HCT116 (cell line): ENCODE data around the gene KIAA2012. TPM values are rescaled to one million over a fixed set of nuclear protein-coding genes. Genes with fewer than 3 reads are reported as not detected.

Experiments used
- ATAC-seq: fragments of 200-7000 bp; cut with Tn5 transposase; 2 replicates; pipeline ENCODE4 v1.9.1; 2020; ENCODE audit warnings: mild to moderate bottlenecking, moderate library complexity
- BruUV-seq: library from RNA; stranded (reverse); fragments of 400-500 nt; replicated peaks from 2 replicates; lab custom pipeline; 2021; lab: Mats Ljungman, UMichigan
- CTCF ChIA-PET: fragments of 300-600 bp; sonication (Branson Sonifier 250); formaldehyde crosslinking; loops from one replicate; lab custom pipeline; 2021; ENCODE audit warnings: antibody characterized with exemption; lab: Charles Lee
- POLR2A ChIA-PET: fragments of 300-600, 350-600 bp; sonication (Branson Sonifier 250); formaldehyde crosslinking; loops from one replicate; lab custom pipeline; 2021; ENCODE audit warnings: antibody characterized with exemption; lab: Charles Lee
- RAD21 ChIA-PET, 2 experiments: fragments of 300-600 bp; sonication (Branson Sonifier 250); formaldehyde crosslinking; loops; one replicate each; lab custom pipeline; 2023; ENCODE audit warnings: low total read pairs in 2 of 2; ENCODE audit not compliant: uncharacterized antibody in 2 of 2, unreplicated experiment in 2 of 2, low non-redundant PET in 1 of 2; lab: Charles Lee
- DNase-seq: peaks from one replicate; pipeline ENCODE4 v3.0.0-alpha.2; 2010; ENCODE audit warnings: low read depth, low spot score
- H2AFZ ChIP-seq: fragments of 200-600 bp; shearing (Covaris generic), sonication (generic); 2 replicates; pipeline ENCODE4 v1.6.1; 2017; ENCODE audit warnings: low read depth, mixed run types, mixed read lengths, antibody characterized with exemption, low read length; ENCODE audit not compliant: poor library complexity, severe bottlenecking
- H3K27ac ChIP-seq: 2 replicates; pipeline ENCODE4 v1.5.1; 2012; ENCODE audit warnings: low read depth, low read length
- H3K27me3 ChIP-seq: fragments of 200-600 bp; sonication (generic); 2 replicates; pipeline ENCODE4 v1.6.1; 2016; ENCODE audit warnings: mixed run types, low read length, mixed read lengths; ENCODE audit not compliant: insufficient read depth
- H3K36me3 ChIP-seq, 2 experiments: fragments of 200-500 bp in 1 of 2; fragments of 200-600 bp in 1 of 2; sonication (Bioruptor generic) in 1 of 2; sonication (generic) in 1 of 2; 2 replicates each; pipeline versions ENCODE4 v1.5.1 to v1.6.1; 2014 to 2016; ENCODE audit warnings: low read length in 2 of 2, inconsistent platforms in 1 of 2, mixed read lengths in 1 of 2, mixed run types in 1 of 2; ENCODE audit not compliant: insufficient read depth in 2 of 2, control insufficient read depth in 1 of 2
- H3K4me1 ChIP-seq, 2 experiments: fragments of 200-600 bp in 1 of 2; sonication (generic) in 1 of 2; 2 replicates each; pipeline versions ENCODE4 v1.5.1 to v1.6.1; 2012 to 2017; ENCODE audit warnings: low read length in 2 of 2, inconsistent platforms in 1 of 2, mild to moderate bottlenecking in 1 of 2, mixed read lengths in 1 of 2, mixed run types in 1 of 2, moderate library complexity in 1 of 2; ENCODE audit not compliant: insufficient read depth in 2 of 2, control insufficient read depth in 1 of 2
- H3K4me2 ChIP-seq: fragments of 200-600 bp; sonication (generic); 2 replicates; pipeline ENCODE4 v1.6.1; 2017; ENCODE audit warnings: mixed run types, low read length, mixed read lengths
- H3K4me3 ChIP-seq, 2 experiments: fragments of 200-600 bp in 1 of 2; sonication (generic) in 1 of 2; replicated peaks in 1 of 2; 2 replicates each; pipeline ENCODE4 v1.5.1; 2011 to 2016; ENCODE audit warnings: low read length in 2 of 2, control low read depth in 1 of 2, low read depth in 1 of 2, mild to moderate bottlenecking in 1 of 2, mixed read lengths in 1 of 2, mixed run types in 1 of 2
- H3K79me2 ChIP-seq: fragments of 200-600 bp; sonication (generic); 2 replicates; pipeline ENCODE4 v1.6.1; 2017; ENCODE audit warnings: mild to moderate bottlenecking, mixed run types, low read length, moderate library complexity, mixed read lengths; ENCODE audit not compliant: insufficient read depth
- H3K9ac ChIP-seq: fragments of 200-600 bp; sonication (generic); 2 replicates; pipeline ENCODE4 v1.6.1; 2016; ENCODE audit warnings: low read length, mixed read lengths
- H3K9me2 ChIP-seq: fragments of 200-600 bp; sonication (generic), shearing (Covaris generic); 2 replicates; pipeline ENCODE4 v1.6.1; 2017; ENCODE audit warnings: mixed run types, mild to moderate bottlenecking, moderate library complexity; ENCODE audit not compliant: insufficient read depth
- H3K9me3 ChIP-seq, 2 experiments: fragments of 200-500 bp in 1 of 2; fragments of 200-600 bp in 1 of 2; sonication (Bioruptor generic) in 1 of 2; sonication (generic) in 1 of 2; 2 replicates each; pipeline ENCODE4 v1.6.1; 2014 to 2017; ENCODE audit warnings: low read length in 2 of 2, mixed read lengths in 2 of 2, inconsistent platforms in 1 of 2, low read depth in 1 of 2, mild to moderate bottlenecking in 1 of 2, mixed run types in 1 of 2, moderate library complexity in 1 of 2; ENCODE audit not compliant: control insufficient read depth in 1 of 2, insufficient read depth in 1 of 2
- H4K20me1 ChIP-seq: fragments of 200-600 bp; sonication (generic), shearing (Covaris generic); 2 replicates; pipeline ENCODE4 v1.6.1; 2017; ENCODE audit warnings: mixed run types, mild to moderate bottlenecking, moderate library complexity; ENCODE audit not compliant: insufficient read depth
- CBX3 ChIP-seq: IDR thresholded peaks from 2 replicates; pipeline ENCODE4 v1.6.1; 2012; ENCODE audit warnings: low read depth
- CEBPB ChIP-seq: IDR thresholded peaks from 2 replicates; pipeline ENCODE4 v1.6.1; 2012; ENCODE audit warnings: low read depth
- CTCF ChIP-seq, 3 experiments: fragments of 200-600 bp in 1 of 3; sonication (generic) in 1 of 3; IDR thresholded peaks in 2 of 3; conservative IDR thresholded peaks in 1 of 3; 2 replicates each; pipeline ENCODE4 v1.5.1; 2012 to 2017; ENCODE audit warnings: low read depth in 2 of 3, low read length in 2 of 3, antibody characterized with exemption in 1 of 3, borderline replicate concordance in 1 of 3, control low read depth in 1 of 3, mild to moderate bottlenecking in 1 of 3, mixed read lengths in 1 of 3, mixed run types in 1 of 3, moderate library complexity in 1 of 3; ENCODE audit not compliant: insufficient read depth in 1 of 3
- ELF1 ChIP-seq: IDR thresholded peaks from 2 replicates; pipeline ENCODE4 v1.6.1; 2012; ENCODE audit warnings: low read depth, borderline replicate concordance
- EZH2phosphoT487 ChIP-seq: fragments of 200-600 bp; IDR thresholded peaks from 2 replicates; pipeline ENCODE4 v1.6.1; 2018; ENCODE audit warnings: antibody characterized with exemption, borderline replicate concordance
- FOSL1 ChIP-seq: IDR thresholded peaks from 2 replicates; pipeline ENCODE4 v1.6.1; 2012; ENCODE audit warnings: low read depth
- POLR2A ChIP-seq: IDR thresholded peaks from 2 replicates; pipeline ENCODE4 v1.7.0; 2011; ENCODE audit warnings: borderline replicate concordance; ENCODE audit not compliant: insufficient read depth, insufficient read length; ENCODE audit errors: extremely low read depth
- RAD21 ChIP-seq: IDR thresholded peaks from 2 replicates; pipeline ENCODE4 v1.6.1; 2012; ENCODE audit warnings: low read depth, mild to moderate bottlenecking
- REST ChIP-seq: IDR thresholded peaks from 2 replicates; pipeline ENCODE4 v1.6.1; 2012; ENCODE audit warnings: low read depth
- SP1 ChIP-seq: IDR thresholded peaks from 2 replicates; pipeline ENCODE4 v1.6.1; 2012; ENCODE audit warnings: low read depth
- SRF ChIP-seq: IDR thresholded peaks from 2 replicates; pipeline ENCODE4 v1.6.1; 2012; ENCODE audit warnings: low read depth
- YY1 ChIP-seq: IDR thresholded peaks from 2 replicates; pipeline ENCODE4 v1.6.1; 2011; ENCODE audit warnings: low read length, low read depth, moderate library complexity, mild to moderate bottlenecking; ENCODE audit not compliant: insufficient replicate concordance; ENCODE audit errors: extremely low read depth
- ZFX ChIP-seq: fragments of 450-650 bp; IDR thresholded peaks from 2 replicates; pipeline ENCODE4 v1.6.1; 2017
- ZNF274 ChIP-seq: fragments of 200-500 bp; sonication (Bioruptor generic); IDR thresholded peaks from 2 replicates; pipeline ENCODE4 v1.6.1; 2014; ENCODE audit warnings: mild to moderate bottlenecking, low read depth, low read length, inconsistent platforms
- intact Hi-C: fragments of 100-400 bp; cut with micrococcal nuclease; formaldehyde crosslinking; loops from 2 replicates; pipeline ENCODE4 v1.10.0; 2022
- total RNA-seq: library from RNA; stranded (reverse); gene quantifications from one replicate; pipeline ENCODE4 v1.2.1, GENCODE V29; 2021; ENCODE audit not compliant: unreplicated experiment
- TF ChIP-seq, protein P1 (sequence below): IDR thresholded peaks from 2 replicates; pipeline ENCODE4 v1.6.1; 2012

The KIAA2012 gene
- total RNA-seq, 1 experiment from 2014 or later: not detected

DNA sequence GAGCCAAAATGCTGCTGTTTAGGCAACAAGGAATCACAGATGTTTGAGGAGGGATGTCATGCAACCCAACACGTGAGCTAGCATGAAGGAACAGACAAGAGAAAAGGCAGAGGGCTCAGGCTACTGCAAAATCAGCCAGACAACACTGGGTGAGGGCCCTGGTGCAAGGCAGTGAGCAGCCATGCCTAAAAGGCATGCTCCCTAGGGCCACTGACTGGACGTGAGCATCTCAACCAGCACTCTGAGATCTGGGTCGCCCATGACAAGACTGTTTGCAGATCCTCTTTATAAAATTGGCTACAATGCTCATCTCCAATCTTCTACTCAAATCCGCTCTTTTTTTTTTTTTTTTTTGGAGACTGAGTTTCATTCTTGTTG, 49.1 kb downstream of the KIAA2012 start:
- no peak for TF ChIP-seq EZH2phosphoT487
- TF ChIP-seq RAD21: no peak
- no peak for TF ChIP-seq ZNF274
- Histone ChIP-seq H3K4me2 (no peak overlapping the region), H2AFZ (no peak overlapping the region), H4K20me1 (no peaks in the 10 kb centered on the region), H3K27me3 (no peaks in the 10 kb centered on the region), H3K36me3 (no peaks in the 10 kb centered on the region), H3K9me2 (no peaks in the 10 kb centered on the region), H3K9me3 (no peaks in the 10 kb centered on the region), H3K9ac (no peak overlapping the region), H3K79me2 (no peaks in the 10 kb centered on the region), H3K4me3 (no peak overlapping the region), H3K27ac (no peak overlapping the region), H3K4me1 (no peaks in the 10 kb centered on the region)
- POLR2A ChIA-PET: no interaction called here
- intact Hi-C loops: no loop called here
- CTCF ChIA-PET: no interaction called here
- ATAC-seq (no peak), DNase-seq (no peak)
- BruUV-seq: no TSS peak
- RAD21 ChIA-PET: no interaction called here

- ChIA-PET CTCF (no interaction called here), POLR2A (no interaction called here), RAD21 (no interaction called here)
- no peak overlapping the region for H2AFZ ChIP-seq
- H3K9me3 ChIP-seq: no peaks in the 10 kb centered on the region
- H3K27ac ChIP-seq: no peak overlapping the region
- no peaks in the 10 kb centered on the region for H3K36me3 ChIP-seq
- H4K20me1 ChIP-seq: no peaks in the 10 kb centered on the region
- intact Hi-C loops: no loop called here
- no peaks in the 10 kb centered on the region for H3K4me1 ChIP-seq
- no TSS peak for BruUV-seq
- H3K4me3 ChIP-seq: no peak overlapping the region
- DNase-seq (no peak), ATAC-seq (no peak)
- H3K79me2 ChIP-seq: no peaks in the 10 kb centered on the region
- no peaks in the 10 kb centered on the region for H3K27me3 ChIP-seq
- no peak overlapping the region for H3K9ac ChIP-seq
- no peaks in the 10 kb centered on the region for H3K9me2 ChIP-seq
- no peak overlapping the region for H3K4me2 ChIP-seq
- TF ChIP-seq REST (no peak), RAD21 (no peak), CTCF (IDR thresholded peaks at IDR 0.05 in 2 of 3, conservative IDR thresholded peaks at IDR 0.05 in 1 of 3; ENCODE audit: borderline replicate concordance in 1 of 3, insufficient read depth in 1 of 3, low read depth in 2 of 3, low read length in 2 of 3) (no peak), CEBPB (no peak), SP1 (no peak), CBX3 (no peak), ELF1 (no peak), YY1 (no peak), SRF (no peak), ZNF274 (no peak), POLR2A (no peak), FOSL1 (no peak), ZFX (no peak)
- TF ChIP-seq, protein P1, sequence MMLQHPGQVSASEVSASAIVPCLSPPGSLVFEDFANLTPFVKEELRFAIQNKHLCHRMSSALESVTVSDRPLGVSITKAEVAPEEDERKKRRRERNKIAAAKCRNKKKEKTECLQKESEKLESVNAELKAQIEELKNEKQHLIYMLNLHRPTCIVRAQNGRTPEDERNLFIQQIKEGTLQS: no peak
Observed at GRCh38 chr2:202122980-202123720, 50.1 kb downstream of the KIAA2012 start.
